Stromal cell of bone marrow (primary cell): ENCODE results near the gene ZNF429.
"Not testable (repeated sequence)": the region's sequence is repeated elsewhere in the genome, so short reads cannot be mapped to it uniquely, and the experiment has no call there.

Experiments
- DNase-seq: peaks from one replicate; pipeline ENCODE4 v3.0.0-alpha.2; 2012; ENCODE audit warnings: low read depth

The ZNF429 gene

DNA sequence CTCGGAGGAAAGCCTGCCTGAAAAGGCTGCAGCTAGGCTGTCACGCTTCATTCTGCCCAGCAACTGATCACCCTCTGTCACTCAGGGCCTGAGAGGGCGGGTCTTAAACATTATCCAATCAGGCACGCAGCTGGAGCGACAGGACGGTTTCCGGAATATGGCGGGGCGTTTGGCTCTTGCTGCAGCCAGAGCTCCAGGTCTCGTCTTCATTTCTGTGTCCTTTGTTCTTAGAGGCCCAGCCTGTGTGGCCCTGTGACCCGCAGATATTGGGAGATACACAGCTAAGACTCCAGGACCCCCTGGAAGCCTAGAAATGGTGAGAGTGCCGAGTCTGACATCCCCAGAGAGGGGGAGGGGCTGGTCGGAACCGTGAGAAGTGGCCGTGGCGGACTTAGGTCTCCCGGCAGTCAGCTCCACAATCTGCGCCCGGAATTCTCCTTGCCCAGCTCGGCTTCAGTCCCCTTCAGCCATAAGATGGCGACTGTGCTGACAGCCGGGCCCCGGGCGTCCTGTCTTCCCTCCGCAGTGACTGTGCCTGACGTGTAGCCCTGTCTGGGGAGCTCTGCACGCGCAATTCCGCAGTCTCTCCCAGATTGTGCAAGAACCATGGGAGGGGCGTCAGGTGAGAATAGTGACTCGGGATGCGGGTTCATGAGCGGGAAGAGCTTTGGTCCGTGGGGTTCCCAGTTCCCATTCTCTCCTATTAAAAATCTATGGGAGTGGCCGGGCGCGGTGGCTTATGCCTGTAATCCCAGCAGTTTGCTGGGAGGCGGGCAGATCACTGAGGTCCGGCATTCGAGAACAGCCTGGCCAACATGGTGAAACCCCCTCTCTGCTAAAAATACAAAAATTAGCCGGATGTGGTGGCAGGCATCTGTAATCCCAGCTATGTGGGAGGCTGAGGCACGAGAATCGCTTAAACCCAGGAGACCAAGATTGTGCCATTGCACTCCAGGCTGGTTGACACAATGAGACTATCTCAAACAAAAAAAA, at the start of gene ZNF429:
Gene ZNF429, plus strand, starts transcription at position 144 of the 993 bp plus-strand sequence. Its CDS starts 170 bp downstream, at position 314.
- DNase-seq, result peak; percentile 92

- DNase-seq, result no peak
Observed at GRCh38 chr19:21460686-21461085, 44.7 kb upstream of the ZNF429 start.

DNA sequence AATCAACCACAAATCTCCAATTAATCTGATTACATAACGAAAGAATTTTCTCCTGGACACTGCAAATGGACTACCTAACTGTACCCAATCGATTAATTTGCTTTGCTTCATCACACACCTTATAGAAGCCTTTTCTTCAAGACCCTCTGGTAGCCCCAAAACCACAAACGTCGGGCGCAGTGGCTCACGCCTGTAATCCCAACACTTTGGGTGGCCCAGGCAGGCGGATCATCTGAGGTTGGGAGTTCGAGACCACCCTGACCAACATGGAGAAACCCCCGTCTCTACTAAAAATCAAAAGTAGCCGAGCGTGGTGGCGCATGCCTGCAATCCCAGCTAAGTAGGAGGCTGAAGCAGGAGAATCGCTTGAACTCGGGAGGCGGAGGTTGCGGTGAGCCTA, 42.9 kb upstream of the ZNF429 start:
- DNase-seq, result no peak

- no peak for DNase-seq
Observed at GRCh38 chr19:21463449-21464105, 41.8 kb upstream of the ZNF429 start.

DNA sequence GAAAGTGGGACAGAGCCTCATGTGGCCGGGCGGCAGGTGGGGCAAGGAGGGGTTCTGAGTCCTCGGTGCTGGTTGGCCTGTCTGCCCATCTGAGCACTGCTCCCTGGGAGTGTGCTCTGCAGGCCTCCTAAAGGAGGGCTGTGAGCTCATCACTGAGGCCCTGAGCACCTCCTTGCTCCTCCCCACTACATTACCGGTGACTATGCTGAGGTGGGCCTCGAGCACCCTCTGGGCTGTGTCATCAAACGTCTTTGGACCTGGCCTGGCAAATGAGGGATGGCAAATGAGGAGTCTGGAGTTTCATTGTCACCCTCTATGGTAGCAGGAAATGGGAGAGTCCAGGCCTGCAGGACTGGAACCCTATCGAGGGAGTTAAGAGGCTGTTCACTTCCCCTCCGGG, 38.8 kb upstream of the ZNF429 start:
- DNase-seq, result no peak

- DNase-seq, result no peak
Observed at GRCh38 chr19:21468791-21469190, 36.6 kb upstream of the ZNF429 start.

DNA sequence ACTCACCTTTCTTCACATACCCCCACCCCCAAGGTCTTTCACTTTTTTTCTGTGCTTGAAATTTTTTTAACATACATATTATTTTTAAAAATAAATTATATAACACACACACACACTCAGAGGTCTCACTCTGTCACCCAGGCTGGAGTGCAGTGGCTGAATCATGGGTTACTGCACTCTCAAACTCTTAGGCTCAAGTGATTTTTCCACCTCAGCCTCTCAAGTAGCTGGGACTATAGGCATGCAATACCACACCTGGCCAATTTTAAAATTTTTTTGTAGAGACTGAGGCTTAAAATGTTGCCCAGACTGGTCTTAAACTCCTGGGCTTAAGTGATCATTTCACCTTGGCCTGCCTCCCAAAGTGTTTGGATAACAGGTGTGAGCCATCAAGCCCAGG, 32.9 kb upstream of the ZNF429 start:
- no peak for DNase-seq

DNA sequence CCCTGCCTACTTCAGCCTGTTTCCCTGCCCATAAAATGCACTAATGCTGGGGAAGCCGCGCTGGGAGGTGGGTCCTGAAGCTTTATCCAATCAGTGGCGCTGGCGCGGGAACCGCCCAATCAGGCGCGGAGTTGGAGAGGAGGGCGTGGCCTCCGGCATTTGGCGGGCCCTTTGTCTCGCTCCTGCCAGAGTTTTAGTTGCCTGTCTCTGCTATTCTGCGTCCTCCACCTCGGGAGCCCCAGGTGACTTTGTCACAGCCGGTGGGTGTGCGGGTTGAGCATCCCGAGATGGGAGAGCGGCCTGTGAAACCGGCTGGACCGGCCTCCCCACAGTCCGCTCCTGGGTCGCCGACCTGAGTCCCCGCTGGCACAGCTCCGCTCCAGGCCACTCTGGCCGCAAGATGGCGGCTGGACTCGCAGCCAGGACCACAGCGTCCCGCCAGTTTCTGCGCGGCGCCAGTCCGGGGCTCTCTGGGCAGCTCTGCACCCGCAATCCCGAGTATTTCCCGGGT, 30.7 kb upstream of the ZNF429 start:
- DNase-seq, result peak; percentile 21

GRCh38 chr19:21482361-21482760, 23.0 kb upstream of the ZNF429 start:
- DNase-seq, result not testable (repeated sequence)

DNA sequence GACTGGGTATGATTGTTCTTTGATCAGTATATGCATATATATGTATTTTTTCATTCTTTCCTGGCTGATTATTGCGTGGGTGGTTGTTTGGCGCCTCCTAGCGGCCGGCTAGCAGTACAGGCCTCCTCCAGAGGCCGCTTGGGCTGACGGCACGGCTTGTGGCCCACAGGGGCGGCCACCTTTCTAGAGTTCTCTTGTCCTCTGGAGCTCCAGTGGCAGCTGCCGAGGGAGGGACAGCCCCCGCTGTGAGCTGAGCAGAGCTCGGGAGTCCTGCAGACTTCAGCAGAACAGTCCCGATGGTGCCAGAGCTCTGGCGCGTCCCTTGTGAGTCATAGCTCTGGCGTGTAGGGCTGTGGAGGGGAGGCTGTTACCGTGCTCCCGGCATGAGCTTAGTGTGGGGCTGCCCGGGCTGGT, 22.5 kb upstream of the ZNF429 start:
- no peak for DNase-seq

DNA sequence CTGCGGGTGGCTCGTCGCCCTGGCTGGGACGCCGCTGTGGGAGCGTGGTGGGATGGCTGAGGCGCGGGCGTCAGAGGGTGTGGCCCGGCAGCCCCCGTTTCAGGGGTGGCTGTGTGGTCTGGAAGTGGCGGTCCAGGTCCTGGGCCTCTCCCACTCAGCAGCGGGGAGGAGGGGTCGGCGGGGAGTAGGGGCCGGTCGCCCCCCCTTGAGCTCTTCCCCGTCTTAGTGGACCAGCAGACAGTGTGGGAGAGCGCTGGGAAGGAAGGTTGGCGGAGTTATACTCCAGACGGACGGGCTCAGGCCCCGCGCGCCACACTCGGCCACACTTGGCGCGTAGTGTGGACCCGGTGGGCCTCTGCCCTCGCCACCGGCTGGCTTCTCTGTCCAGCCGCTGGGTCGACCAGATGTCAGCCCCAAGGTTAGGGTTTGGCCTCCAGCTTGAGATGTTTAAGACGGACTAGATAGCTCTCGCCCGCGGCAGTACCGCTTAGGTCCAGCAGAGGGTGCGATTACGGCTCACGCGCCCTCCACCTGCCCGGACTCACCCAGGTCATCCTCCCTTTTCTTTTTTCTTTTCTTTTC, 21.7 kb upstream of the ZNF429 start:
- DNase-seq, result no peak

DNA sequence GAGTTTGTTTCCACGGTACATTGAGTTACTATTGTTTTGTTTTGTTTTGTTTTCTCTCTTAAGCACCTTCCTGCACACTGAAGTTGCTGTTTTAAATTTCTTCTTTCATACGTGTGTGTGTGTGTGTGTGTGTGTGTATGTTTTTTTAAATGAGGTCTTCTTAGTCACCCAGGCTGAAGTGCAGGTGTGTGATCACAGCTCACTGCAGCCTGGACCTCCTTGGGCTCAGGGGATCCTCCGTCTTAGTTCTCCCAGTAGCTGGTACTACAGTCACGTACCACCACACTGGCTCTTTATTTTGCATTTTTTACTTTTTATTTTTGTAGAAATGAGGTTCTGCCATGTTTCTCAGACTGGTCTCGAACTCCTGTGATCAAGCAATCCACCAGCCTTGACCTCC, 20.8 kb upstream of the ZNF429 start:
- DNase-seq, result no peak

DNA sequence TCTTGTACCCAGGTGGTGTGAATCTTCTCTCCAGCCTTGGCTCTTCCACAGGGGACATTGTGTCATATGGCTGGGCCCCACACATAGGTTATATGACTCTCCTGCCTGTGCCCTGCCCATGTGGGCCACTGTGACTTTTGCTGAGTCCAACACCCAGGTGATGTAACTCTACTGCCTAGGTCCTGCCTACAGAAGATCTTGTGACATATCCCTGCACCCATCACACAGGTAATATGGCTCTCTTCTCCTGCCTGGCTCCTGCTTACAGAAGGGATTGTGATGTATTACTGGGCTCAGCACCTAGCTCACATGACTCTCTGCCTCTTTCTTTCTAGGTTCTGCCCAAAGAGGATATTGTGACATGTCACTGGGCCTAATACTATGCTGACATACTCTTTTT, 19.5 kb upstream of the ZNF429 start:
- no peak for DNase-seq

DNA sequence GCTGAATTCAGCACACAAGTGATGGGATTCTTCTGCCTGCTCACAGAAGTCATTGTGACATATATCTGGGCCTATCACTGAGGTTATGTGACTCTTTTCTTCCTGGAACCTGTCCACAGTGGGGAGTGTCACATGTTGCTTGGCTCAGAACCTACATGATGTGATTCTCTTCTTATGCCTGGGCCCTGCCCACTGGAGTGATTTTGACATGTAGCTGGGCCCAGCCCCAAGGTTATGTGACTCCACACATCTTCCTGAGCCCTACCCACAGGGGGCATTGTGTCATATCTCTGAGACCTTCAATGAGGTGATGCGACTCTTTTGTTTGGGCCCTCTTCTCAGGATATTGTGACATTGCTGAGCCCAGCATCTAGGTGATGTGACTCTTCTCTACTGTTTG, 17.4 kb upstream of the ZNF429 start:
- no peak for DNase-seq

GRCh38 chr19:21491146-21491545, 14.3 kb upstream of the ZNF429 start:
- DNase-seq, result no peak

- no peak for DNase-seq
Observed at GRCh38 chr19:21492947-21493906, 12.2 kb upstream of the ZNF429 start.

DNA sequence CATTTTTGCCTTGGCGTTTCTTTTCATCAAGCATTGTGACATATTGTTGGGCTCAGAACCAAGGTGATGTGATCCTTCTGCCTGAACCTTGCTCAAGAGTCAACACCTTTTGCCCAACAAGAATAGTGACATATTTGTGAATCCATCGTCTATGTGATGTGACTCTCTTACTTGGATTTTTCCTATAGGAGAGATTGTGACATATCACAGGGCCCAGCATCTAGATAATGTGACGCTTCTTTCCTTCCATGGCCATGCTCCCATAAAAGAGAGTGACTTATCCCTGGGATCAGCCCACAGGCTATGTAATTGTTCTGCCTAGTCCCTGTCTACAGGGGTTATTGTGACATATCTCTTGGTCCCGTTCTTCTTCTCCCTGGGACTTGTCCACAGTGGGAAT, 8.5 kb upstream of the ZNF429 start:
- DNase-seq, result no peak

DNA sequence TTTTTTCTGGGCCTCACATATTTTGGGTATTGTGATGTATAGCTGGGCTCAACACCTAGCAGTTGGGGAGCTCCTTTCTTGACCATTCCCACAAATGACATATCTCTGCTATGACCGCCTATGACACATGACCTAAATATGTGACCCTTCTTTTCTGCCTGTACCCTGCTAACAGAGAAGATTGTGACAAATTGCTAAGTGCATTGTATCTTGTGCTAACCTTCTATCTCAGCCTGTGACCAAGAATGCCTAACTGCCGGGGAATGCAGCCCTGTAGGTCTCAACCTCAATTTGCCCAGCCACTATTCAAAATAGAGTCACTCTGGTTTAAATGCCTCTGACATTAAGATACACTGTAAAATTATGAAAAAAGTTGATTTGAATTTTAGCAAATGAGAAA, 6.8 kb upstream of the ZNF429 start:
- DNase-seq, result no peak

DNA sequence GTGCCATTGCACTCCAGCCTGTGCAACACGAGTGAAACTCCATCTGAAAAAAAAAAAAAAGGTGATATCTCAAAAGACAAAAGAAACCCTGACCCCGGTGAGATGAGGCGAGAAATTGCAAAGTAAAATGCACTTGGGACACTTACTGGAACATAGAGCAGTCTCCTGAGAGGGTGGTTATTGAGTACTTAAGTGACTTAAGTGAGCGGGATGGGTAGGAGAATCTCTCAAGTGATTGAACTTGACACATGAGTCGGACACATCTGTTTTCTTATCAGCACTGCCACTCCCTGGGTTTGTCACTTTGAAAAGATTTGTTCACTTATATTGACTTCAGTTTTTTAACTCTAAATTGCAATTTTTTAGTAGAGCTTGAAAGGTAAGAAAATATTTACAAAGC, 2.8 kb downstream of the ZNF429 start:
- DNase-seq, result no peak

GRCh38 chr19:21511058-21511457, 5.7 kb downstream of the ZNF429 start:
- DNase-seq, result not testable (repeated sequence)

DNA sequence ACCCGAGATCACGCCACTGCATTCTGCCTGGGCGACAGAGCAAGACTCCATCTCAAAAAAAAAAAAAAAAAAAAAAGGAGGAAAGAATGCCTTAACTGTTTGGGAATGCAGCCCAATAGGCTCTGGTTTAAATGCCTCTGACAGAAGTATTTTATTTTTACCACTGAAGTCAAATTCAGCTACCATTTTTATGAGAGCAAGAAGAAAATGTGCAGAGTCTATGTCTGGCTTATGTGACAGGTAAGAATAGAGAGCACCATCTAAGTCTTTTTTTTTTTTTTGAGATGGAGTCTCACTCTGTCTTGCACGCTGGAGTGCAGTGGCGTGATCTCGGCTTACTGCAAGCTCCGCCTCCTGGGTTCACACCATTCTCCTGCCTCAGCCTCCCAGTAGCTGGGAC, 7.2 kb downstream of the ZNF429 start:
- DNase-seq, result not testable (repeated sequence)
